HepG2 (cell line): ENCODE measurements around the gene ARFGEF3. TPM values are rescaled to one million over a fixed set of nuclear protein-coding genes. Genes with fewer than 3 reads are reported as not detected.

Source experiments
- ATAC-seq: fragments of 200-7000 bp; cut with Tn5 transposase; 3 replicates; pipeline ENCODE4 v1.9.1; 2020; ENCODE audit warnings: mild to moderate bottlenecking, moderate library complexity
- BruUV-seq: library from RNA; stranded (reverse); fragments of 400-500 nt; replicated peaks from 2 replicates; lab custom pipeline; 2021; lab: Mats Ljungman, UMichigan
- CTCF ChIA-PET: fragments of 300-600 bp; formaldehyde crosslinking; extraction: SDS; loops from one replicate; lab custom pipeline; 2021; ENCODE audit warnings: low total read pairs, inconsistent platforms, low intra/inter-chr PET ratio; lab: Yijun Ruan, JAX
- POLR2A ChIA-PET: fragments of 350-600 bp; sonication (Branson Sonifier 250); formaldehyde crosslinking; loops from one replicate; lab custom pipeline; 2020; ENCODE audit warnings: antibody characterized with exemption, inconsistent platforms; lab: Yijun Ruan, JAX
- DNase-seq: peaks from one replicate; pipeline ENCODE4 v3.0.0-alpha.2; 2015; ENCODE audit warnings: low spot score
- FAIRE-seq: peaks from 3 replicates; lab custom pipeline; 2011; peaks lifted over from hg19 to GRCh38; lab: Jason Lieb, UNC
- H2AFZ ChIP-seq: one replicate; pipeline ENCODE4 v1.6.1; 2011; ENCODE audit warnings: low read length, inconsistent platforms
- H3K27ac ChIP-seq: fragments of 300-600 bp; 3 replicates; pipeline ENCODE4 v1.8.0; 2011; ENCODE audit warnings: mixed run types, mild to moderate bottlenecking, mixed read lengths, low read length, inconsistent platforms; ENCODE audit not compliant: insufficient read depth; ENCODE audit errors: extremely low read length
- H3K27me3 ChIP-seq, 2 experiments: fragments of 200-600 bp in 1 of 2; 2 replicates in 1 of 2; 3 replicates in 1 of 2; pipeline versions ENCODE4 v1.6.0 to v1.8.0; 2011; ENCODE audit warnings: low read length in 2 of 2, mild to moderate bottlenecking in 2 of 2, moderate library complexity in 2 of 2, inconsistent platforms in 1 of 2; ENCODE audit not compliant: insufficient read depth in 2 of 2, control insufficient read depth in 1 of 2
- H3K36me3 ChIP-seq, 2 experiments: fragments of 200-600 bp in 1 of 2; replicated peaks in 1 of 2; 2 replicates in 1 of 2; 3 replicates in 1 of 2; pipeline versions ENCODE4 v1.5.1 to v1.8.0; 2011; ENCODE audit warnings: low read length in 2 of 2, inconsistent platforms in 1 of 2; ENCODE audit not compliant: insufficient read depth in 2 of 2, control insufficient read depth in 1 of 2
- H3K4me1 ChIP-seq: 2 replicates; pipeline ENCODE4 v1.5.1; 2012; ENCODE audit warnings: low read length, inconsistent platforms; ENCODE audit not compliant: insufficient read depth
- H3K4me2 ChIP-seq: 2 replicates; pipeline ENCODE4 v1.6.0; 2011; ENCODE audit warnings: low read depth, low read length, inconsistent platforms
- H3K4me3 ChIP-seq, 3 experiments: fragments of 200-600 bp in 1 of 3; sonication (generic), shearing (Covaris generic) in 1 of 3; replicated peaks in 1 of 3; 2 replicates each; pipeline ENCODE4 v1.5.1; 2011 to 2016; ENCODE audit warnings: low read length in 3 of 3, inconsistent platforms in 2 of 3, low read depth in 2 of 3, mild to moderate bottlenecking in 2 of 3, control low read depth in 1 of 3, mixed read lengths in 1 of 3; ENCODE audit not compliant: insufficient read depth in 1 of 3
- H3K79me2 ChIP-seq: one replicate; pipeline ENCODE4 v1.6.1; 2011; ENCODE audit warnings: low read length, inconsistent platforms; ENCODE audit not compliant: insufficient read depth
- H3K9ac ChIP-seq: 2 replicates; pipeline ENCODE4 v1.6.0; 2011; ENCODE audit warnings: mild to moderate bottlenecking, low read depth, low read length, inconsistent platforms; ENCODE audit not compliant: insufficient read depth
- H3K9me3 ChIP-seq: 2 replicates; pipeline ENCODE4 v1.5.1; 2012; ENCODE audit warnings: mild to moderate bottlenecking, low read length
- H4K20me1 ChIP-seq: 2 replicates; pipeline ENCODE4 v1.6.0; 2011; ENCODE audit warnings: inconsistent platforms, mild to moderate bottlenecking, low read length, moderate library complexity; ENCODE audit not compliant: insufficient read depth
- AHR ChIP-seq: IDR thresholded peaks from 2 replicates; pipeline ENCODE4 v1.6.1; 2018; ENCODE audit warnings: missing genetic modification reagents, missing compliant biosample characterization
- BORCS8-MEF2B ChIP-seq: sonication (generic); formaldehyde crosslinking; IDR thresholded peaks from 2 replicates; pipeline ENCODE4 v1.8.0; 2022; ENCODE audit warnings: mild to moderate bottlenecking, missing genetic modification reagents
- CEBPG ChIP-seq: IDR thresholded peaks from 2 replicates; pipeline ENCODE4 v1.6.1; 2016
- E2F1 ChIP-seq: sonication (generic); formaldehyde crosslinking; IDR thresholded peaks from 2 replicates; pipeline ENCODE4 v1.5.0; 2020; ENCODE audit warnings: missing genetic modification reagents
- FOXP1 ChIP-seq, 2 experiments: fragments of 450-650 bp in 1 of 2; IDR thresholded peaks; 2 replicates each; pipeline ENCODE4 v1.6.1; 2017 to 2018; ENCODE audit warnings: antibody characterized with exemption in 1 of 2
- MTF2 ChIP-seq: sonication (generic); formaldehyde crosslinking; IDR thresholded peaks from 2 replicates; pipeline ENCODE4 v1.5.0; 2020; ENCODE audit warnings: missing genetic modification reagents, borderline replicate concordance
- NFYC ChIP-seq: IDR thresholded peaks from 2 replicates; pipeline ENCODE4 v1.6.1; 2016; ENCODE audit warnings: missing genetic modification reagents, missing compliant biosample characterization
- SMYD3 ChIP-seq: sonication (generic); formaldehyde crosslinking; IDR thresholded peaks from 2 replicates; pipeline ENCODE4 v1.8.1; 2023; ENCODE audit warnings: mild to moderate bottlenecking, missing genetic modification reagents
- SRSF9 ChIP-seq: fragments of 200-400 bp; formaldehyde crosslinking; IDR thresholded peaks from 2 replicates; pipeline ENCODE4 v1.6.1; 2018; ENCODE audit warnings: borderline replicate concordance, mild to moderate bottlenecking, low read depth, low read length; ENCODE audit not compliant: insufficient read depth, poor library complexity, severe bottlenecking
- THAP7 ChIP-seq: sonication (generic); formaldehyde crosslinking; IDR thresholded peaks from 2 replicates; pipeline ENCODE4 v1.8.1; 2023; ENCODE audit warnings: mild to moderate bottlenecking, missing genetic modification reagents
- ZEB1 ChIP-seq: IDR thresholded peaks from 2 replicates; pipeline ENCODE4 v1.6.1; 2012; ENCODE audit warnings: mild to moderate bottlenecking, low read depth, inconsistent platforms; ENCODE audit not compliant: insufficient replicate concordance
- ZFP36L1 ChIP-seq: sonication (generic); formaldehyde crosslinking; IDR thresholded peaks from 2 replicates; pipeline ENCODE4 v1.8.0; 2022; ENCODE audit warnings: mild to moderate bottlenecking, missing genetic modification reagents, moderate library complexity
- ZFP90 ChIP-seq: sonication (generic); formaldehyde crosslinking; IDR thresholded peaks from 2 replicates; pipeline ENCODE4 v1.8.0; 2022; ENCODE audit warnings: missing genetic modification reagents, mild to moderate bottlenecking, inconsistent platforms, borderline replicate concordance
- ZMYM3 ChIP-seq: sonication (generic); formaldehyde crosslinking; IDR thresholded peaks from 2 replicates; pipeline ENCODE4 v1.5.1; 2020; ENCODE audit warnings: mild to moderate bottlenecking, missing genetic modification reagents
- ZNF24 ChIP-seq: fragments of 450-650 bp; IDR thresholded peaks from 2 replicates; pipeline ENCODE4 v1.6.1; 2017; ENCODE audit warnings: antibody characterized with exemption, mild to moderate bottlenecking
- ZSCAN31 ChIP-seq: sonication (generic); formaldehyde crosslinking; IDR thresholded peaks from 2 replicates; pipeline ENCODE4 v1.5.0; 2020; ENCODE audit warnings: low read depth, mild to moderate bottlenecking, missing genetic modification reagents
- WGBS: methylation state at CpG from one replicate; pipeline ENCODE4 v1.1.6; 2017; ENCODE audit warnings: low lambda C conversion rate; 5-methylcytosine and 5-hydroxymethylcytosine counted together
- in situ Hi-C: cut with HindIII; loops from 2 replicates; pipeline ENCODE4 v1.10.0; 2017; ENCODE audit warnings: low pct_unique_long_range_greater_than_20kb; ENCODE audit not compliant: extremely low pct_ligation_motif_present
- intact Hi-C: fragments of 100-400 bp; cut with micrococcal nuclease; formaldehyde crosslinking; loops from one replicate; pipeline ENCODE4 v1.10.0; 2022; ENCODE audit not compliant: unreplicated experiment
- polyA plus RNA-seq, 8 experiments: library from polyadenylated mRNA; depleted of rRNA in 3 of 8; stranded (reverse) in 7 of 8; unstranded in 1 of 8; fragments of >200 nt; fragmentation: Illumina TruSeq in 4 of 8; extraction: Trizol in 4 of 8; gene quantifications; 2 replicates each; pipeline versions ENCODE4 v1.2.1 to v1.2.3, GENCODE V29; 2011 to 2016; ENCODE audit warnings: low read depth in 4 of 8, missing spikeins in 1 of 8, mixed read lengths in 1 of 8; ENCODE audit not compliant: insufficient read depth in 1 of 8
- total RNA-seq, 5 experiments: library from RNA; depleted of rRNA; stranded (reverse); fragments of >200 nt; fragmentation: Illumina TruSeq; extraction: Trizol; gene quantifications; 2 replicates each; pipeline ENCODE4 v1.2.3, GENCODE V29; 2016; ENCODE audit warnings: low read depth in 1 of 5

Gene ARFGEF3
- total and polyA plus RNA-seq, 2 of the 13 experiments (the other 11 are each of a cell fraction or from before 2014, with no cell fraction given) = 0.60 to 2.6 TPM

GRCh38 chr6:138331444-138331843, 169.7 kb downstream of the ARFGEF3 start:
- Histone ChIP-seq H2AFZ (no peak overlapping the region), H3K36me3 (no peaks in the 10 kb centered on the region), H3K27me3 (no peaks in the 10 kb centered on the region; a peak in 1 of 5 replicates), H3K4me2 (no peak overlapping the region), H3K9ac (no peak overlapping the region), H3K79me2 (no peaks in the 10 kb centered on the region), H3K4me3 (no peak overlapping the region), H3K9me3 (no peaks in the 10 kb centered on the region), H4K20me1 (no peaks in the 10 kb centered on the region), H3K4me1 (no peaks in the 10 kb centered on the region), H3K27ac (no peak overlapping the region)
- FAIRE-seq (no peak), ATAC-seq (no peak), DNase-seq (no peak)
- WGBS = 64% methylated on average over 1 of the region's 1 CpG
- POLR2A ChIA-PET = no interaction called here
- BruUV-seq = no TSS peak
- in situ Hi-C loops (no loop called here), intact Hi-C loops (no loop called here)
- TF ChIP-seq ZFP90 (CRISPR knock-in tag) = no peak
- no peak for TF ChIP-seq ZNF24
- TF ChIP-seq ZEB1 = no peak
- no peak for TF ChIP-seq AHR (CRISPR knock-in tag)
- no peak for TF ChIP-seq ZMYM3 (CRISPR knock-in tag)
- no peak for TF ChIP-seq FOXP1 (IDR thresholded peaks at IDR 0.05)
- no peak for TF ChIP-seq FOXP1 (CRISPR knock-in tag; IDR thresholded peaks at IDR 0.05)
- TF ChIP-seq SRSF9 = no peak
- TF ChIP-seq E2F1 (CRISPR knock-in tag) = no peak
- no peak for TF ChIP-seq MTF2
- TF ChIP-seq CEBPG (CRISPR knock-in tag) = no peak
- no peak for TF ChIP-seq ZFP36L1 (CRISPR knock-in tag)
- TF ChIP-seq SMYD3 (CRISPR knock-in tag) = no peak
- no peak for TF ChIP-seq NFYC (CRISPR knock-in tag)
- TF ChIP-seq BORCS8-MEF2B (CRISPR knock-in tag) = no peak
- TF ChIP-seq THAP7 (CRISPR knock-in tag) = no peak
- no peak for TF ChIP-seq ZSCAN31
- CTCF ChIA-PET = no interaction called here
